AG09319 (cell line): ENCODE results near the gene ABCB8.

ENCODE experiments used
- DNase-seq: peaks from one replicate; pipeline ENCODE4 v3.0.0-alpha.2; 2010; ENCODE audit warnings: low read depth; ENCODE audit errors: extremely low read depth
- TF ChIP-seq, protein P1 (sequence below): IDR thresholded peaks from 2 replicates; pipeline ENCODE4 v1.5.1; 2011; ENCODE audit warnings: low read depth, mild to moderate bottlenecking, inconsistent platforms, low read length, moderate library complexity

The ABCB8 gene

DNA sequence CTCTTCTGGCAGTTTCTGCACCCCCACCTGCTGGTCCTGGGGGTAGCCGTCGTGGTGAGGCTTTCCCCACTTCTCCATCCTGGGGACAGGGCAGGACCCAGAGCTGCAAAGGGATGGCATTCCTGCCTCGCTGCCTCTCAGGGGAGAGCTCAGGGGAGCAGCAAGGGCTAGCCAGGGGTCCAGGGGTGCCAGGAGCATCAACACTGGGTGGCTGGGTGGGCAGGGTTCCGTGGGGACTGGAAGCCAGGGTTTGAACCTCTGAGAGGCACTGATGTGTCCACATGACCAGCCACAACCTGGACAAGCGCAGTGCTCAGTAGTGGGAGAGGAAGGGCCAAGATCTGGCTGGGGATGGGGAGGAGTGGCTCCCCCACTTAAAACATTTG lies 5.6 kb downstream of the ABCB8 start:
- DNase-seq, result no peak
- TF ChIP-seq, protein P1, sequence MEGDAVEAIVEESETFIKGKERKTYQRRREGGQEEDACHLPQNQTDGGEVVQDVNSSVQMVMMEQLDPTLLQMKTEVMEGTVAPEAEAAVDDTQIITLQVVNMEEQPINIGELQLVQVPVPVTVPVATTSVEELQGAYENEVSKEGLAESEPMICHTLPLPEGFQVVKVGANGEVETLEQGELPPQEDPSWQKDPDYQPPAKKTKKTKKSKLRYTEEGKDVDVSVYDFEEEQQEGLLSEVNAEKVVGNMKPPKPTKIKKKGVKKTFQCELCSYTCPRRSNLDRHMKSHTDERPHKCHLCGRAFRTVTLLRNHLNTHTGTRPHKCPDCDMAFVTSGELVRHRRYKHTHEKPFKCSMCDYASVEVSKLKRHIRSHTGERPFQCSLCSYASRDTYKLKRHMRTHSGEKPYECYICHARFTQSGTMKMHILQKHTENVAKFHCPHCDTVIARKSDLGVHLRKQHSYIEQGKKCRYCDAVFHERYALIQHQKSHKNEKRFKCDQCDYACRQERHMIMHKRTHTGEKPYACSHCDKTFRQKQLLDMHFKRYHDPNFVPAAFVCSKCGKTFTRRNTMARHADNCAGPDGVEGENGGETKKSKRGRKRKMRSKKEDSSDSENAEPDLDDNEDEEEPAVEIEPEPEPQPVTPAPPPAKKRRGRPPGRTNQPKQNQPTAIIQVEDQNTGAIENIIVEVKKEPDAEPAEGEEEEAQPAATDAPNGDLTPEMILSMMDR, result no peak

DNA sequence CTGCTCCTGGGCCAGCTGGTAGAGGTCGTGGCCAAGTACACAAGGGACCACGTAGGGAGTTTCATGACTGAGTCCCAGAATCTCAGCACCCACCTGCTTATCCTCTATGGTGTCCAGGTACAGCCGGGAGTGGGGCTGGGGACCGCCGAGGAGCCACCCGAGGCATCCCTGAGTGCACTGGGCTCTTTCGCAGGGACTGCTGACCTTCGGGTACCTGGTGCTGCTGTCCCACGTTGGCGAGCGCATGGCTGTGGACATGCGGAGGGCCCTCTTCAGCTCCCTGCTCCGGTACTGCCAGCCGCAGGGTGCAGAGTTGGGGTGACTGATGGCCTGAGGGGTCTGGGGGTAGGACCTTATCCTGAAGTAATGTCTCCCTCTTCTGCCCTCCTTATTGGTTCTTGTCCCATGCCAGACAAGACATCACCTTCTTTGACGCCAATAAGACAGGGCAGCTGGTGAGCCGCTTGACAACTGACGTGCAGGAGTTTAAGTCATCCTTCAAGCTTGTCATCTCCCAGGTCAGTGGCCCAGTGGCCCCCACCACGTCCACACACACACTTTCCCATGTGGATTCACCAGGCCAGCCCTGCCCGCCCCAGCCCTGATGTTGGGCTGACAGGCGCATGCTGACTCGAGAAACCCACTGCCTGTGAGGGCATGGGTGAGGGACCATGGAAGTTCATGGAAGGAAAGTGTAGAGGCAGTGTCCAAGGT lies 6.2 kb downstream of the ABCB8 start:
- TF ChIP-seq, protein P1, result no peak
- DNase-seq, result no peak

DNA sequence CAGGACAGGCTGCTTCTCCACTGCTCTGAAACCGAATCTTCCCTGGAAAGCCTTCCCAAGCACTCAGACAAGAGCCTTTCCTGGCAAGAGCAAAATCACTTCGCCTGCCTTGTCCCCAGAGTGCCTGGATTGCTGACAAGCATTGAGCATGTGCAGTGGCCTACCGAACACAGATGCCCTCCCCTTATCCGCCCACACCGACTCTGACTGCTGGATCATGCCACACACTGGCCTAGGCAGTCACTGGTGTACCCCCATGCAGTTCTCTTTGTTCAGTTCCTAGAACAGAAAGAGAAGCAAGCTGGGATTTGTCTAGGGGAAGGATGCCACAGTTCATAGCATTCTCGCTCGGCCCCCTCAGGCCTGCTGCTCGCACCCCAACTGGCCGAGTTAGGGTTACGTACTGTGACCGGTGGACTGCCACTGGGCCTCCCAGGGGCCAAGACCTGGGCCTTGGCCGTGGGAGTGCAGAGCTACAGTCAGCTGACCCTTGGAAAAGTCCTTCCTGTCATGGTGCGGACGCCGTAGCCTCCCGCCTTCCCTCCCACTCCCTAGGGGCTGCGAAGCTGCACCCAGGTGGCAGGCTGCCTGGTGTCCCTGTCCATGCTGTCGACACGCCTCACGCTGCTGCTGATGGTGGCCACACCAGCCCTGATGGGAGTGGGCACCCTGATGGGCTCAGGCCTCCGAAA lies 6.9 kb downstream of the ABCB8 start:
- TF ChIP-seq, protein P1, result no peak
- DNase-seq, result no peak

DNA sequence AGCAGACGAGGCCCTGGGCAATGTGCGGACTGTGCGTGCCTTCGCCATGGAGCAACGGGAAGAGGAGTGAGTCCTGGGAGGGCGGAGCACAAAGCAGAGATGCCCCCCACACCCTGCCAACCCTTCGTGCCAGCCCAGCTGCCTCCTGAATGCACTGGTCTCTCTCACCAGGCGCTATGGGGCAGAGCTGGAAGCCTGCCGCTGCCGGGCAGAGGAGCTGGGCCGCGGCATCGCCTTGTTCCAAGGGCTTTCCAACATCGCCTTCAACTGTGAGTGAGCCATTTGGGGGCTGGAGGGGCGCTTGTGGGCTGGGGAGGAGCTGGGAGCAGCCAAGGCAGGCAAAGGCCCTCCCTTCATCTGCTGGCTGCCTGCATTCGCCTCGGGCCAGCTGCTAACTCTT lies 7.7 kb downstream of the ABCB8 start:
- TF ChIP-seq, protein P1, result no peak
- no peak for DNase-seq

DNA sequence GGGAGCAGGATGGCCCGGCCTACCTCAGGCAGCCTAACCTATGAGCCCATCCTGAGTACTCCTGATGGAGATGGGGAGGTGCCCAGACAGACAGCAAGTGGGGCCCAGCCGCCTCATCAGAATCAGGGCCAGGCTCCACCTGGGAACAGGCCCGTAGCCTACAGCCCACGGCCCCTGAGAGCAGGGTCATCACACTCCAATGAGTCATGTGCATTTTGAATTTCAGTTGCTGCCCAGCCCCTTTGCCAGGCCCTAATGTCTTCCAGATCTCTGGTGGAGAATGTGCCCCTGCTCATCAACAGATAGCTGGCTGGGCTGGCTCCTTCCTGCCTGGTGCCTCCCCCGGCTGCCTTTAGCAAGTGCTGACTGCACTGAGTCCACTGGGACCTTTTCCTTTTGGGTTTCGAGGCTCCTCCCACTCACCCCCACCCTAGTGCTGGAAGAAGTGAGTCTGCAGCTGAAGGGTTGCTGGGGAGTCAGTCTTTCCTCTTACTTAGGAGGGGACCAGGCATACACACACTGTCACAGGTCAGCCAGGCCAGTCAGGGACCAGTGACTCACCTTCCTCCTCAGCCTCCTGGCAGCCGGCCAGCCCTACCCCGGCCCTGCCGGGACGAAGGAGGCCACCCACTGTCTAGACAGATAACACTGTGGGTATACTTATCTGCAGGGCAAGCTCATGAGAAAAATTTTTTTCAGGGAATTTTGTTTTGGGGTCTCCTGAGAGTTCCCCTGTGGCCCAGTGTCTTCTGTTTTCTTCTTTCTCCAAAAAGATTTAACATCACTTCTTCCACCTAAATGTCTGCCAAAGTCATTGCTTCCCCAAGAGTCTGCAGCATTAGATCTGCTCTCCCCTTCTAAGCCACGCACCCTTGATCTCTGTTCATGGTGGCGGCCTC lies 10.9 kb downstream of the ABCB8 start:
- TF ChIP-seq, protein P1, result no peak
- DNase-seq, result no peak

DNA sequence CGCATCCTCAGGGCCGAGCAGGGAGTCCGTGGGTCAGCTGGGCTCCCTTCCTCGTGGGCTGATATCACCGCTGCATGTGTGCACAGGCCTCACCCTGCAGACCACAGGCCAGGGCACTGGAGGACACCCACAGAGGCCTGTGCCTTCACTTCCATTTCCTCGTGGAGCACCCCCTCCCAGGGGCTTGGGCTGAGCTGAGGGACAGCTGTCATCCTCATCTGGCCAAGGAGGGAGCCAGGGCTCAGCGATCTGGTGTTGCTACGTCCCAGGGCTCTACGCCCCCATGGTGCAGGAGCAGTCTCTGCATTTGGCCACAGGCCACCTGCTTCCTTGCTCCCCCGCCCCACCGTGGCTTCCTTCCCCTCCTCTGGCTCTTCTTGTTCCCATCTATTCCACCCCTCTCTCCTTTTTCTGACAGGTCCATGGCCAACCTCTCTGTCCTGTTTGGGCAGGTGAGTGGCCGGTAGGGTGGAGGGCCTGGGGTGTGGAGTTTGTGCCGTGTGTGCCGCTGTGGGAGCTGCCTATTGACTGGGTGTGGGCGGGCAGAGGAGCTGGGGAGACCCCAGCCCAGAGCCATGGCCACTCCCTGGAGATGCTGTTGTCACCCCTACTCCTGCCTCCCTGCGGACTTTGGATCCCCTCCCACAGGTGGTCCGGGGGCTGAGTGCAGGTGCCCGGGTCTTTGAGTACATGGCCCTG lies 11.7 kb downstream of the ABCB8 start:
- TF ChIP-seq, protein P1, result no peak
- no peak for DNase-seq
